Upper lobe of right lung (tissue), 1 donor: ENCODE data around the gene APBA3. TPM values are rescaled to one million over a fixed set of nuclear protein-coding genes. Genes with fewer than 3 reads are reported as not detected.

ENCODE experiments used
- ATAC-seq: fragments of 200-7000 bp; cut with Tn5 transposase; one replicate; pipeline ENCODE4 v1.9.1; 2020; ENCODE audit warnings: mild to moderate bottlenecking, moderate library complexity
- DNase-seq: peaks from one replicate; pipeline ENCODE4 v3.0.0-alpha.2; 2020
- H3K27ac ChIP-seq: fragments of 200-600 bp; one replicate; pipeline ENCODE4 v1.8.0; 2022
- H3K27me3 ChIP-seq: fragments of 200-600 bp; one replicate; pipeline ENCODE4 v1.8.0; 2022; ENCODE audit warnings: mild to moderate bottlenecking
- H3K36me3 ChIP-seq: fragments of 200-600 bp; one replicate; pipeline ENCODE4 v1.8.0; 2022
- H3K4me1 ChIP-seq: fragments of 200-600 bp; one replicate; pipeline ENCODE4 v1.8.0; 2022
- H3K4me3 ChIP-seq: fragments of 200-600 bp; one replicate; pipeline ENCODE4 v1.8.0; 2022; ENCODE audit warnings: mild to moderate bottlenecking
- H3K9me3 ChIP-seq: fragments of 200-600 bp; one replicate; pipeline ENCODE4 v1.8.0; 2022
- intact Hi-C: fragments of 100-400 bp; cut with DNase I; formaldehyde crosslinking; loops from one replicate; pipeline ENCODE4 v1.11.0; 2022
- total RNA-seq: library from RNA; stranded (reverse); fragmentation: NEBNext Ultra II Directional; extraction: Animal tissue kit (Norgen Biotek cat#: 25700); gene quantifications from one replicate; pipeline ENCODE4 v1.2.1, GENCODE V29; 2021
- TF ChIP-seq, protein P1 (sequence below): fragments of 200-600 bp; IDR thresholded peaks from one replicate; pipeline ENCODE4 v1.8.0; 2022; ENCODE audit warnings: antibody characterized with exemption
- donor health status: DM: no; HTN: yes; CAD: no; lungs with severe emphysema.

Gene APBA3
- total RNA-seq, 1 donor from 2014 or later, result 21.9 TPM

DNA sequence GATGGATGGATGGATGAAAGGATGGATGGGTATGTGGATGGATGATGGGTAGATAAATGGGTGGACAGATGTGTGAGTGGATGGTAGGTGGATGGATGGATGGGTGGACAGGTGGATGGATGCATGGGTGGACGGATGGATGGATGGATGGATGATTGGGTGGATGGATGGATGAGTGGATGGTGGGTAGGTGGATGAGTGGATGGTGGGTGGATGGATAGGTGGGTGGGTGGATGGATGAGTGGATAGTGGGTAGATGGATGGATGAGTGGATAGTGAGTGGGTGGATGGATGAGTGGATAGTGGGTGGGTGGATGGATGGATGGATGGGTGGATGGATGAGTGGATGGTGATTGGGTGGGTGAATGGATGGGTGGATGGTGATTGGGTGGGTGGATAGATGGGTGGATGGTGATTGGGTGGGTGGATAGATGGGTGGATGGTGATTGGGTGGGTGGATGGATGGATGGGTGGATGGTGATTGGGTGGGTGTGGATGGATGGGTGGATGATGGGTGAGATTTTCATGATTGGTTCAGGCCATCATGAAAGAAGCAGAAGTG is 15.1 kb upstream of the APBA3 start:
- Histone ChIP-seq H3K4me3 (no peak overlapping the region), H3K36me3 (no peaks in the 10 kb centered on the region), H3K27me3 (no peaks in the 10 kb centered on the region), H3K9me3 (peaks cover 7% of the 10 kb centered on the region), H3K4me1 (no peaks in the 10 kb centered on the region), H3K27ac (no peak overlapping the region)
- intact Hi-C loops, result no loop called here
- DNase-seq, result no peak
- TF ChIP-seq, protein P1, sequence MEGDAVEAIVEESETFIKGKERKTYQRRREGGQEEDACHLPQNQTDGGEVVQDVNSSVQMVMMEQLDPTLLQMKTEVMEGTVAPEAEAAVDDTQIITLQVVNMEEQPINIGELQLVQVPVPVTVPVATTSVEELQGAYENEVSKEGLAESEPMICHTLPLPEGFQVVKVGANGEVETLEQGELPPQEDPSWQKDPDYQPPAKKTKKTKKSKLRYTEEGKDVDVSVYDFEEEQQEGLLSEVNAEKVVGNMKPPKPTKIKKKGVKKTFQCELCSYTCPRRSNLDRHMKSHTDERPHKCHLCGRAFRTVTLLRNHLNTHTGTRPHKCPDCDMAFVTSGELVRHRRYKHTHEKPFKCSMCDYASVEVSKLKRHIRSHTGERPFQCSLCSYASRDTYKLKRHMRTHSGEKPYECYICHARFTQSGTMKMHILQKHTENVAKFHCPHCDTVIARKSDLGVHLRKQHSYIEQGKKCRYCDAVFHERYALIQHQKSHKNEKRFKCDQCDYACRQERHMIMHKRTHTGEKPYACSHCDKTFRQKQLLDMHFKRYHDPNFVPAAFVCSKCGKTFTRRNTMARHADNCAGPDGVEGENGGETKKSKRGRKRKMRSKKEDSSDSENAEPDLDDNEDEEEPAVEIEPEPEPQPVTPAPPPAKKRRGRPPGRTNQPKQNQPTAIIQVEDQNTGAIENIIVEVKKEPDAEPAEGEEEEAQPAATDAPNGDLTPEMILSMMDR, result no peak
- no peak for ATAC-seq

DNA sequence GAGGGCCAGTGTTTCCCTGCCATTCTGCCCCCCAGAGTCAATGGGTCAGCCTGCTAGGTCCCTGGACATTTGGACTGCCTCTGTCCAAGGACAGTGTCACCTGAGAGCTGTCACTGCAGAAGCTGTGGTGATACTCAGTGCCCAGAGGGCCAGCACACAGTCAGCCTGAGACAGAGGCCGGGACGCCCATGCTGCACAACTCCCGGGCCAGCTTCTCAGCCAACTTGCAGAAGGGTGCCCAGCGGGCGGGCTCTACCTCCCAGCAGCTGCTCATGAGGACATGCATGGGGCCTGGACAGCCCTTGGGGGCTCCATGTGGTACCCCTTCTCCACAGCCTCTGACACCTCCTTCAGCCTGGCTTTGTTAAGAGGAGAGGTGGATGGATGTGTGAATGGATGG is 14.3 kb upstream of the APBA3 start:
- TF ChIP-seq, protein P1, result no peak

DNA sequence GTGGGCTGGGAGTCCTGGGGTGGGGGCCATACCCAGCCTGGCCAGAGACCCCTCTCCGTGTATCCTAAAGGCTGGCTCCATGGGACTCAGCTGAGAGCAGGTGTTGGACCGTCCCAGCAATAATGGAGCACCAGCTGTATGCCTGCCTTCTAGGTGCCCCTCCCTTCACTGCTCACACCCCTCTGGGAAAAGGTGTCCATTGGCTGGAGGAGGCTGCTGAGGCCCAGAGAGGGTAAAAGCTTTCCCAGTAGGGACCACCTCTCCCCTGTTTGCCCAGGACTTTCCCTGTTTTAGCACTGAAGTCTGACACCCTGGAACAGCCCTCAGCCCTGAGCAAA is 13.9 kb upstream of the APBA3 start:
- H3K27ac ChIP-seq, result no peak overlapping the region
- H3K27me3 ChIP-seq, result no peaks in the 10 kb centered on the region
- intact Hi-C loops, result no loop called here
- no peak for DNase-seq
- TF ChIP-seq, protein P1, result no peak
- ATAC-seq, result no peak
- H3K4me1 ChIP-seq, result no peaks in the 10 kb centered on the region
- H3K4me3 ChIP-seq, result no peak overlapping the region
- no peaks in the 10 kb centered on the region for H3K9me3 ChIP-seq
- H3K36me3 ChIP-seq, result no peaks in the 10 kb centered on the region

More for the DNA sequence above, 14.3 kb upstream of the APBA3 start:
- DNase-seq (no peak), ATAC-seq (no peak)
- intact Hi-C loops, result no loop called here
- no peaks in the 10 kb centered on the region for H3K9me3 ChIP-seq
- no peaks in the 10 kb centered on the region for H3K36me3 ChIP-seq
- no peak overlapping the region for H3K4me3 ChIP-seq
- H3K4me1 ChIP-seq, result no peaks in the 10 kb centered on the region
- H3K27ac ChIP-seq, result no peak overlapping the region
- H3K27me3 ChIP-seq, result no peaks in the 10 kb centered on the region

DNA sequence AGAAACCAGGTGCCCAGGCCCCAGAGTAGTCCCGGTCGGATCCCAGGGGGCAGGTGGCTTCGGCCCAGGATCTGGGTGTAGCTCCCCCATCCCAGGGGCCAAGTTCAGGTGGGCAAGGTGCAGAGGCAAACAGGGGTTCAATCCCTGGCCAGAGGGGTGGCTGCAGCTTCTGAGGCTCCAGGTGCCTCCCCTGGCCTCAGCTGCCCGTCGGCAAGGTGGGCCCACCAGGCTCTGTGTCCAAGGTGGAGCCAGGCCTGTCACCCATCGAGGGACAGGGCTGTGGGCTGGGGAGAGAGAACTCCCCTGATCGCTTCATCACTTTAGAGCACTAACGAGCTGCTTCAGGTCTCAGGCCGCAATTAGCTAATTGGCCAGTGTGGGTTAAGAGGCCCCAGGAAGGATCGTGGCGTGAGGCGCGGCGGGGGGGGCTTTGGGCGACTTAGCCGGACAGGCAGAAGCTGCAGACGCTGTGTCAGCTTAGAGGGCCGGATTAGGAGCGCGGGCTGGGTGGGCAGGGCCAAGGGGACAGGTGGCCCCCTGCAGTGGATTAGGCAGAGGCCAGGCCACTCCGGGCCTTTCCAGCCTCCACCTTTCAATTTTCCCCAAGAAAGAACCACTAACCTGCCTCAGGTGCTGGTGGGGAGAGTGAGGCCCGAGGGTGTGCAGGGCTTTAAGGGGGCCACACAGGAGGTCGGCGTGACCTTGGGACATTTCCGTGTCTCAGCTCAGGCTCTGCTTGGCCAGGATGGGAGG is 13.3 kb upstream of the APBA3 start:
- Histone ChIP-seq H3K36me3 (no peaks in the 10 kb centered on the region), H3K4me1 (no peaks in the 10 kb centered on the region), H3K4me3 (no peak overlapping the region), H3K9me3 (no peaks in the 10 kb centered on the region), H3K27ac (no peak overlapping the region), H3K27me3 (no peaks in the 10 kb centered on the region)
- ATAC-seq, result no peak
- intact Hi-C loops, result no loop called here
- TF ChIP-seq, protein P1, result no peak
- no peak for DNase-seq

DNA sequence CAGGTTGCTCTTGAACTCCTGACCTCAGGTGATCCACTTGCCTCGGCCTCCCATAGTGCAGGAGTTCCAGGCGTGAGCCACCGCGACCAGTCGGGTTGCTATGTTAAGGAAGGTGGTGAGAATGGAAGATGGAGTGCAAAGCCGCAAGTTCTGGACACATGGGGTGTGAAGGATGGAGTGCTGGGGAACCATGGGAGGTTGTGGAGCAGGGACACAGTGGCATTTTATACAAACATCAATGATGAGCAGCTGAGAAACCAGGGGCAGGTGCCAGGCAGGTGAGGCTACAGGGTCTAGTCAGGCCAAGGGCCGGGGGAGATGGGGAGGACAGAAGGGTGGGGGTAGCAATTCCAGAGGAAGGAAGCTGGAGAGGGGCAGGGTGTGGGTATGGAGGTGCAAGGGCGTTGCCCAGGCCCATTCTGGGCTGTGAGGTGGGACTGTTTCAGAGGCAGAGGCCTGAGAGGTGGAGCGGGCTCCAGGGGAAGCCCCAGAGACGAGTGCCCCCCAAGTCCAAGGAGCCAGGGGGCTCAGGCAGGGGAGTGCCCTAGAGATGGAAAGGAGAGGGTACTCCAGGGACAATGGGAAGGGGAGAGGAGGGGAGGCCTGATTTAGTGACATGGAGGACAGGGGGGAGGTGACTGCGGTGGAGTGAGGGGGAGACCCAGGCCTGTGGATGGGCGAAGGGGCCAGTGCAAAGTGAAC is 12.5 kb upstream of the APBA3 start:
- Histone ChIP-seq H3K36me3 (no peaks in the 10 kb centered on the region), H3K4me3 (no peak overlapping the region), H3K27ac (no peak overlapping the region), H3K27me3 (no peaks in the 10 kb centered on the region), H3K4me1 (no peaks in the 10 kb centered on the region), H3K9me3 (no peaks in the 10 kb centered on the region)
- DNase-seq, result no peak
- TF ChIP-seq, protein P1, result no peak
- intact Hi-C loops, result no loop called here
- no peak for ATAC-seq
